ENCODE measurements around the gene VAV3.
A peak's percentile ranks its signal among the peaks of the same experiment; 100 is the strongest.
"Not testable (repeated sequence)": the region's sequence is repeated elsewhere in the genome, so short reads cannot be mapped to it uniquely, and the experiment has no call there.

The VAV3 gene, protein sequence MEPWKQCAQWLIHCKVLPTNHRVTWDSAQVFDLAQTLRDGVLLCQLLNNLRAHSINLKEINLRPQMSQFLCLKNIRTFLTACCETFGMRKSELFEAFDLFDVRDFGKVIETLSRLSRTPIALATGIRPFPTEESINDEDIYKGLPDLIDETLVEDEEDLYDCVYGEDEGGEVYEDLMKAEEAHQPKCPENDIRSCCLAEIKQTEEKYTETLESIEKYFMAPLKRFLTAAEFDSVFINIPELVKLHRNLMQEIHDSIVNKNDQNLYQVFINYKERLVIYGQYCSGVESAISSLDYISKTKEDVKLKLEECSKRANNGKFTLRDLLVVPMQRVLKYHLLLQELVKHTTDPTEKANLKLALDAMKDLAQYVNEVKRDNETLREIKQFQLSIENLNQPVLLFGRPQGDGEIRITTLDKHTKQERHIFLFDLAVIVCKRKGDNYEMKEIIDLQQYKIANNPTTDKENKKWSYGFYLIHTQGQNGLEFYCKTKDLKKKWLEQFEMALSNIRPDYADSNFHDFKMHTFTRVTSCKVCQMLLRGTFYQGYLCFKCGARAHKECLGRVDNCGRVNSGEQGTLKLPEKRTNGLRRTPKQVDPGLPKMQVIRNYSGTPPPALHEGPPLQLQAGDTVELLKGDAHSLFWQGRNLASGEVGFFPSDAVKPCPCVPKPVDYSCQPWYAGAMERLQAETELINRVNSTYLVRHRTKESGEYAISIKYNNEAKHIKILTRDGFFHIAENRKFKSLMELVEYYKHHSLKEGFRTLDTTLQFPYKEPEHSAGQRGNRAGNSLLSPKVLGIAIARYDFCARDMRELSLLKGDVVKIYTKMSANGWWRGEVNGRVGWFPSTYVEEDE

GRCh38 chr1:107965110-107965991 lies at the start of gene VAV3:
VAV3 (minus strand) TSS chr1:107965180; CDS start chr1:107964869, 311 bp downstream.
- DNase-seq (ENCODE audit: low read depth) = peak; percentile 50

DNA sequence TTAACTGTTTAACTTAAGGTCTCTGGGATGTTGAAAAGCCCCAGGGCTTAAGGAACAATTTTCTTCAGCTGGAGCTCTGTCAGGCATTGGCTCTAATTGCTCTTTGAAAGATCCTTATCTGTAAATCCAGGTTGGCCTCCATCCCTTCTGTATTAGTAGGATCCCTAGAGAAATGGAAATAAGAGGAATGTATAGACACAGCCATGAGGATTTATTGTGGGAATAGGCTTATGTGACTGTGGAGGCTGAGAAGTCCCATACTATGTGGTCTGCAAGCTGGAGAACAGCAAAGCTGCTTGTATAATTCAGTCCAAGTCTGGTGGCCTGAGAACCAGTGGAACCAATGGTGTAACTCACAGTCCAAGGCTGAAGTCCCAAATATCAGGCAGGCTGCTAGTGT lies 47.6 kb upstream of the VAV3 start:
- DNase-seq (ENCODE audit: low read depth) = no peak

GRCh38 chr1:108011295-108011694 lies 46.3 kb upstream of the VAV3 start:
- DNase-seq (ENCODE audit: low read depth) = no peak

DNA sequence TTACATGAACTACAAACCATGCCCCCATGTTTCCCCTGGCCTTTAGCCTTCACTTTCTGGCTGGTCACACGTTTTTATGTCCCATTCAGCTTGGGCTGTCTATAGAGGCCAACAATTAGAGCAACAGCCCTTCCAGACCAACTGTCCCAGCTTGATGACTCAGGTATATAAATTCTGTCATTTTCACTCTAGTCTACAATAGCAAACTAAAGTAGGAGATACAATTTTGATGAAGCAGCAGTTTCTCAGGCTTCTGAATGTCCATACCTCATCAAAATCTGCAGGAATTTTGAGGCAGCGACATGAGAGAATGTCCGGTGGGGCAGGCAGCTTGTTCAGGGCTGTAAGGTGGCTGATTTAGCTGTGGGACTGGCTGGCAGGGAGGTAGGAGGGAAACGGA lies 45.6 kb upstream of the VAV3 start:
- DNase-seq (ENCODE audit: low read depth) = no peak

- no peak for DNase-seq (ENCODE audit: low read depth)
Measured at GRCh38 chr1:108009603-108010195, 44.7 kb upstream of the VAV3 start.

GRCh38 chr1:108007531-108007930 lies 42.6 kb upstream of the VAV3 start:
- no peak for DNase-seq (ENCODE audit: low read depth)

DNA sequence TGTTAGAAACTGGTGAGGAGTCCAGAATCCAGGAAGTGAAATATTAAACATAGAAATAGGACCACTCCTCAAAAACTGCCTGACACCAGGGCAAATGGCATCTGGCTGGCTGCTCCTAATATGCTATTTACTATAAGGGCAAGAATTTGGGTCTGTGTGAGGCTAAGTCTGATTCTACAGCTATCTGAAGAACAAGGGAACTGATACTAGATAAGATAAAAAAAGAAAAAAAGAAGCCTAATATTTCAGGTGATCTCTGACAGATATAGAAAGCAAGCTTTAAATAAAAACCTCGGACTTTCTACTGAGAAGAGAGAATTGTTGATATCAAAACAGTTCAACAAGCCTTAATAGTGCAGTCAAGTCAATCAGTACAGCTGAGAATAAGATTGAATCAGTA lies 42.1 kb upstream of the VAV3 start:
- no peak for DNase-seq (ENCODE audit: low read depth)

GRCh38 chr1:108004919-108005318 lies 39.9 kb upstream of the VAV3 start:
- not testable (repeated sequence) for DNase-seq (ENCODE audit: low read depth)

- DNase-seq (ENCODE audit: low read depth) = no peak
Measured at GRCh38 chr1:108000620-108001111, 35.7 kb upstream of the VAV3 start.

GRCh38 chr1:108000184-108000583 lies 35.2 kb upstream of the VAV3 start:
- no peak for DNase-seq (ENCODE audit: low read depth)

GRCh38 chr1:107997866-107998265 lies 32.9 kb upstream of the VAV3 start:
- DNase-seq (ENCODE audit: low read depth) = no peak

GRCh38 chr1:107993920-107994319 lies 28.9 kb upstream of the VAV3 start:
- DNase-seq (ENCODE audit: low read depth) = no peak

GRCh38 chr1:107992347-107992746 lies 27.4 kb upstream of the VAV3 start:
- DNase-seq (ENCODE audit: low read depth) = no peak

GRCh38 chr1:107991371-107992066 lies 26.5 kb upstream of the VAV3 start:
- no peak for DNase-seq (ENCODE audit: low read depth)

GRCh38 chr1:107990606-107991005 lies 25.6 kb upstream of the VAV3 start:
- no peak for DNase-seq (ENCODE audit: low read depth)

DNA sequence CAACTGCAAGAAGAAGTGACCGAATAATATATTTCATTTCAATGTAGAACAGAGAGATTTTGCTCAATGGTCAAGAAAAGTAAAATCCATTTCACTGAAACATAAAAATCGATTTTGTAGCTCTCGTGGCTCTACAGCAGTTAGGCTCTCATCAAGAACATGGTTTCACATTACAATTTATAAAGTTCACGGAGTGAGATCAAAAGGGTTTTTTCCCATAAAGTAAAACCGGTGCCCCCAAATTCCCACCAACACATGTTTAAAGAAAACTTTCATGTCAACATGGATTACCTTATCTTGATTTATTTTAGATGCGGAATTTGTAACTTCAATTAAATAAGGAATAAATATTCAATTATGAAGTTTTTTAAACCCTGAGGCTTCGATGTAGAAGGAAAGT lies 16.3 kb upstream of the VAV3 start:
- no peak for DNase-seq (ENCODE audit: low read depth)

GRCh38 chr1:107979926-107980325 lies 14.9 kb upstream of the VAV3 start:
- DNase-seq (ENCODE audit: low read depth) = no peak

GRCh38 chr1:107979088-107979487 lies 14.1 kb upstream of the VAV3 start:
- no peak for DNase-seq (ENCODE audit: low read depth)

DNA sequence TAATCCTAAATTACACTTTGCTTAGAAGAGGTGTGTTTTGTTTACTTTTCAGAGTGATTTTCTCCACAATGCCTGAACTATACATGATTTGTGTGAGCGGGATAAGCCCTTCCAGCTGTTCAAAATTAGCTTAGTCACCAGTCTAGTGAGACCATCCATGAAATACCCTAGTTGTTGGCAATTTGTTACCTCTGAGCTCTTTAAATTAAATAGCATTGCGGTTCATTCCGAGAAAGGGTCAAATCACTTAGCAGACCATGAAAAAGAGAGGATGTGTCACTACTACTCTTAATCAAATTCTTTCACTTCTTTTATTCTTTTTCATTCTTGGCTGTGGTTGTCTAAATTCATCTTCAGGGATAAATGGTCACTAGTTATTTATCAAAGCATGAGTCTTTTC lies 11.9 kb upstream of the VAV3 start:
- no peak for DNase-seq (ENCODE audit: low read depth)

DNA sequence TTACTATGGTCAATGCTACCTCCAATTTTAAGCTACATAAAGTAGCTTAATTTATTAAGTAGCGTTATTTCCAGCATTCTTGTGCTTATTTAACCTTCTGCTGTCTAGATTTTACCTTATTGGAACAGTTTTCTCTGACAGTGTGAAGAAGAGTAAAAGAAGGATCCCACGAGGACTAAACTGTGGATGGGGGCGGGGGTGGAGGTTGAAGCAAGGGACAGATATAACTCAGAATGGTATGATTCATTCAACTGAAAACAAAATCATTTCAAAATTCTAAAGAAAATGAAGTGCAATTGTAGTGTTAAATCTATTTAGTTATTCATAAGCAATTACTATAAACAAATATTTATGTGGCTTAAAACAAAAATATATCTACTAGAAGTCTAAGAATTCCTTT lies 11.5 kb upstream of the VAV3 start:
- DNase-seq (ENCODE audit: low read depth) = no peak

DNA sequence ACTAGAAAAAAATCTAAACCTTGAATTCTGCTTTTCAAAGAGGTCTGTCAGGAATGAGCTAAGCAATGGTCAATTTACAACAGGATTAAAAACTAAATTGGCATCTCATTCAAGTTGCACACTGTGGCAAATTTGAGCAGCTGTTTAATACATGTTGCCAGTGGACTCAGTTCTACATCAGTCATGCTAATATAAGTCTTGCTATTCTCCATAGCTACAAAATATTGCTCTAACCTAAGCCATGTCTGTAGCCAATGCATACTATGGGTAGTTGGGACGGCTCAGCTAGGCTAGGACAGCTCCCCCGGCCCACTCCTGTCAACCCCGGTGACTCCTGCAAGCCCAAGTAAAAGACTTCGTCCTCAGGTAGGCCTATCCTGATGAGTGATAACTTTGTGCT lies 10.9 kb upstream of the VAV3 start:
- DNase-seq (ENCODE audit: low read depth) = no peak
